Liver (tissue), 3 donors: Measurements from ENCODE around the gene MROH2B.

Experiments
- EGR1 ChIP-seq, 2 donors: IDR thresholded peaks; 2 replicates each; pipeline ENCODE4 v1.6.1; 2016 to 2018; ENCODE audit warnings: antibody characterized with exemption in 2 of 2, low read depth in 2 of 2
- FOXA1 ChIP-seq: IDR thresholded peaks from 2 replicates; pipeline ENCODE4 v1.6.1; 2016; ENCODE audit warnings: antibody characterized with exemption
- GABPA ChIP-seq, 2 donors: IDR thresholded peaks in 1 of 2; conservative IDR thresholded peaks in 1 of 2; 2 replicates each; pipeline ENCODE4 v1.6.1; 2016; ENCODE audit warnings: antibody characterized with exemption in 2 of 2, mild to moderate bottlenecking in 1 of 2, moderate library complexity in 1 of 2
- HNF4G ChIP-seq: IDR thresholded peaks from 2 replicates; pipeline ENCODE4 v1.6.1; 2016; ENCODE audit warnings: antibody characterized with exemption
- JUND ChIP-seq, 2 donors: IDR thresholded peaks; 2 replicates each; pipeline ENCODE4 v1.6.1; 2016; ENCODE audit warnings: antibody characterized with exemption in 2 of 2
- RAD21 ChIP-seq, 2 donors: IDR thresholded peaks; 2 replicates each; pipeline ENCODE4 v1.6.1; 2016; ENCODE audit warnings: antibody characterized with exemption in 2 of 2, mild to moderate bottlenecking in 2 of 2
- RXRA ChIP-seq, 2 donors: IDR thresholded peaks; 2 replicates each; pipeline ENCODE4 v1.6.1; 2017 to 2018; ENCODE audit warnings: antibody characterized with exemption in 2 of 2, mild to moderate bottlenecking in 1 of 2
- SP1 ChIP-seq: IDR thresholded peaks from 2 replicates; pipeline ENCODE4 v1.6.1; 2018; ENCODE audit warnings: antibody characterized with exemption, mild to moderate bottlenecking
- YY1 ChIP-seq: IDR thresholded peaks from 2 replicates; pipeline ENCODE4 v1.6.1; 2016; ENCODE audit warnings: antibody characterized with exemption, mild to moderate bottlenecking
- TF ChIP-seq, protein P1 (sequence below): IDR thresholded peaks from 2 replicates; pipeline ENCODE4 v1.6.1; 2016; ENCODE audit warnings: antibody characterized with exemption
- TF ChIP-seq, protein P2 (sequence below): fragments of 150-350 bp; IDR thresholded peaks from 2 replicates; pipeline ENCODE4 v1.5.1; 2017; ENCODE audit warnings: improper control_type of control experiment, low read depth, low read length; ENCODE audit not compliant: missing input control
- TF ChIP-seq, protein P3 (sequence below): IDR thresholded peaks from 2 replicates; pipeline ENCODE4 v1.6.1; 2016; ENCODE audit warnings: antibody characterized with exemption, mild to moderate bottlenecking
- donor health status: healthy.
- donor health status: healthy.

DNA sequence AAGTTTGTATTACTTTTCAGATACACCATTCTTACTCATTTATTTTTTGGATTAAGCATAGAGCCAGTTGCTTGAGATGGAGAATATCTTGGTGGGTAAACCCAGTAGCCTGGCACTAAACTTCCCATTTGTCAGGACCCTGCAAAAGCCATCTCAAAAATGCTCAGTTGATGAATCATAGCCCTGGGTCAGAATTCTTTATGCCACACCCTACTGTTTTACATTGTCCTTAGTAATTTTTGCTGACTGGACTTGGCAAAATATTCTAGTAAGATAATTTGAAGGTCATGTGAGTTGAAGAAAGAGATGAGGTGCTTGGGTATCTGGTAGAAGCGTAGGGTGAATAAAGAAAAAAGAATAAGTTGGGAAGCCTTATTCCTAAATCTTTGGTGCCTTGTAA, 111.1 kb downstream of the MROH2B start:
- TF ChIP-seq RXRA (IDR thresholded peaks at IDR 0.05) (no peak), EGR1 (IDR thresholded peaks at IDR 0.05; ENCODE audit: low read depth in 2 of 2) (no peak), YY1 (no peak), SP1 (no peak), GABPA (IDR thresholded peaks at IDR 0.05 in 1 of 2, conservative IDR thresholded peaks at IDR 0.05 in 1 of 2) (no peak), RAD21 (IDR thresholded peaks at IDR 0.05) (no peak), FOXA1 (no peak), JUND (IDR thresholded peaks at IDR 0.05) (no peak), HNF4G (no peak)
- TF ChIP-seq, protein P1, sequence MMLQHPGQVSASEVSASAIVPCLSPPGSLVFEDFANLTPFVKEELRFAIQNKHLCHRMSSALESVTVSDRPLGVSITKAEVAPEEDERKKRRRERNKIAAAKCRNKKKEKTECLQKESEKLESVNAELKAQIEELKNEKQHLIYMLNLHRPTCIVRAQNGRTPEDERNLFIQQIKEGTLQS, result no peak
- TF ChIP-seq, protein P2, sequence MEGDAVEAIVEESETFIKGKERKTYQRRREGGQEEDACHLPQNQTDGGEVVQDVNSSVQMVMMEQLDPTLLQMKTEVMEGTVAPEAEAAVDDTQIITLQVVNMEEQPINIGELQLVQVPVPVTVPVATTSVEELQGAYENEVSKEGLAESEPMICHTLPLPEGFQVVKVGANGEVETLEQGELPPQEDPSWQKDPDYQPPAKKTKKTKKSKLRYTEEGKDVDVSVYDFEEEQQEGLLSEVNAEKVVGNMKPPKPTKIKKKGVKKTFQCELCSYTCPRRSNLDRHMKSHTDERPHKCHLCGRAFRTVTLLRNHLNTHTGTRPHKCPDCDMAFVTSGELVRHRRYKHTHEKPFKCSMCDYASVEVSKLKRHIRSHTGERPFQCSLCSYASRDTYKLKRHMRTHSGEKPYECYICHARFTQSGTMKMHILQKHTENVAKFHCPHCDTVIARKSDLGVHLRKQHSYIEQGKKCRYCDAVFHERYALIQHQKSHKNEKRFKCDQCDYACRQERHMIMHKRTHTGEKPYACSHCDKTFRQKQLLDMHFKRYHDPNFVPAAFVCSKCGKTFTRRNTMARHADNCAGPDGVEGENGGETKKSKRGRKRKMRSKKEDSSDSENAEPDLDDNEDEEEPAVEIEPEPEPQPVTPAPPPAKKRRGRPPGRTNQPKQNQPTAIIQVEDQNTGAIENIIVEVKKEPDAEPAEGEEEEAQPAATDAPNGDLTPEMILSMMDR, result no peak
- TF ChIP-seq, protein P3, sequence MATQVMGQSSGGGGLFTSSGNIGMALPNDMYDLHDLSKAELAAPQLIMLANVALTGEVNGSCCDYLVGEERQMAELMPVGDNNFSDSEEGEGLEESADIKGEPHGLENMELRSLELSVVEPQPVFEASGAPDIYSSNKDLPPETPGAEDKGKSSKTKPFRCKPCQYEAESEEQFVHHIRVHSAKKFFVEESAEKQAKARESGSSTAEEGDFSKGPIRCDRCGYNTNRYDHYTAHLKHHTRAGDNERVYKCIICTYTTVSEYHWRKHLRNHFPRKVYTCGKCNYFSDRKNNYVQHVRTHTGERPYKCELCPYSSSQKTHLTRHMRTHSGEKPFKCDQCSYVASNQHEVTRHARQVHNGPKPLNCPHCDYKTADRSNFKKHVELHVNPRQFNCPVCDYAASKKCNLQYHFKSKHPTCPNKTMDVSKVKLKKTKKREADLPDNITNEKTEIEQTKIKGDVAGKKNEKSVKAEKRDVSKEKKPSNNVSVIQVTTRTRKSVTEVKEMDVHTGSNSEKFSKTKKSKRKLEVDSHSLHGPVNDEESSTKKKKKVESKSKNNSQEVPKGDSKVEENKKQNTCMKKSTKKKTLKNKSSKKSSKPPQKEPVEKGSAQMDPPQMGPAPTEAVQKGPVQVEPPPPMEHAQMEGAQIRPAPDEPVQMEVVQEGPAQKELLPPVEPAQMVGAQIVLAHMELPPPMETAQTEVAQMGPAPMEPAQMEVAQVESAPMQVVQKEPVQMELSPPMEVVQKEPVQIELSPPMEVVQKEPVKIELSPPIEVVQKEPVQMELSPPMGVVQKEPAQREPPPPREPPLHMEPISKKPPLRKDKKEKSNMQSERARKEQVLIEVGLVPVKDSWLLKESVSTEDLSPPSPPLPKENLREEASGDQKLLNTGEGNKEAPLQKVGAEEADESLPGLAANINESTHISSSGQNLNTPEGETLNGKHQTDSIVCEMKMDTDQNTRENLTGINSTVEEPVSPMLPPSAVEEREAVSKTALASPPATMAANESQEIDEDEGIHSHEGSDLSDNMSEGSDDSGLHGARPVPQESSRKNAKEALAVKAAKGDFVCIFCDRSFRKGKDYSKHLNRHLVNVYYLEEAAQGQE, result no peak
